NCI-H2196 (cell line): ENCODE data around the gene IL15.
"Not testable (repeated sequence)": the region's sequence is repeated elsewhere in the genome, so short reads cannot be mapped to it uniquely, and the experiment has no call there.

Experiments
- DNase-seq: peaks from one replicate; lab custom pipeline; 2025; ENCODE audit not compliant: unreplicated experiment; lab: John Stamatoyannopoulos, UW

IL15 gene

DNA sequence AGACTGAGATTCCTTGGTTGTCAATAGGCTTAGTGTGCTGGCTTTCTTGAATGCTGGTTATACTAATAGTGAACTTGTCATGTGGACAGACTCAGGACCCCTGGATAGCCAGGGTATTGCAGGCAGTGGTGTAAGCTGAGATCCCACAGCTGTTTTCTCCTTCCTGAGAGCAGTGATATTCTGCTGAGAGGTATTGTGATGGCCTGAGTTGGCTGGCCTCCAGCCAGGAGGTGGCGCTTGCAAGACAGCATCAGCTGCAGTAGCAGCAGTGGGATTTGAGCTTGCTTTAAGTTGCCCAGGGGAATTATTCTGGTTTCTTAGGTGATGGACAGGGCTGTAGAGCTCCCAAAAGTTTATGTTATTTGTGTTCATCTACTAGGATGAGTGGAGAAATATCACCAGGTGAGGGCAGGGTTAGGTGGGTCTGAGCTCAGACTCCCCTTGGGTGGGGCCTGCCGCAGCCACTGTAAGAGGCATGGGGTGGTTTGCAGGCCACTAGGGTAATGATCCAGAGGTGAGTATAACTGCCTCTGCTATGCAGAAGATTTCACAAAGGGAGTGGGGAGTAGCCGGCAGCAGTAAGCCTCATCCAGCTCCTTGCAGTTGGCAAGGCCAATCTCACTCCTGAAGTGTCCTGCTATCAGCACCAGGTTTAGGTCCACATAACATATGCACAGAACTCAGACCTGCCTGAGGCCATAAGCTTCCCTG lies 66.2 kb downstream of the IL15 start:
- no peak for DNase-seq

DNA sequence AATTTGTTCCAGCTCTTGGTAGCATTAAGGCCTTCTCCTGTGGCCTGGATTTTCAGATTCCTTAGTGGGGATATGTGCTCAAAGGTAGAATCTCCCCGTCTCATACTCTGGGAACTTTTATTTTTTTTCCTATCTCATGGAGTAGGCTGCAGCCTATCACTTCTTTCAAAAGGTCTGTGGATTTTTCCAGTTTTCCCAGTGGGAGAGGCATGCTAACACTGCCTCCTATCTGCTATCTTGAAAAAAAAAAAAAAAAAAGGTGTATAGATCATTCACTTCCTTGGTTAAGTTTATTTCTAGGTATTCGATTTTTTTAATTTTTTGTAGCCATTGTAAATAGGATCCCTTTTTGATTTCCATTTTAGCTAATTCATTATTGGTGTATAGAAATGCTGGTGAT lies 67.1 kb downstream of the IL15 start:
- DNase-seq, result no peak

DNA sequence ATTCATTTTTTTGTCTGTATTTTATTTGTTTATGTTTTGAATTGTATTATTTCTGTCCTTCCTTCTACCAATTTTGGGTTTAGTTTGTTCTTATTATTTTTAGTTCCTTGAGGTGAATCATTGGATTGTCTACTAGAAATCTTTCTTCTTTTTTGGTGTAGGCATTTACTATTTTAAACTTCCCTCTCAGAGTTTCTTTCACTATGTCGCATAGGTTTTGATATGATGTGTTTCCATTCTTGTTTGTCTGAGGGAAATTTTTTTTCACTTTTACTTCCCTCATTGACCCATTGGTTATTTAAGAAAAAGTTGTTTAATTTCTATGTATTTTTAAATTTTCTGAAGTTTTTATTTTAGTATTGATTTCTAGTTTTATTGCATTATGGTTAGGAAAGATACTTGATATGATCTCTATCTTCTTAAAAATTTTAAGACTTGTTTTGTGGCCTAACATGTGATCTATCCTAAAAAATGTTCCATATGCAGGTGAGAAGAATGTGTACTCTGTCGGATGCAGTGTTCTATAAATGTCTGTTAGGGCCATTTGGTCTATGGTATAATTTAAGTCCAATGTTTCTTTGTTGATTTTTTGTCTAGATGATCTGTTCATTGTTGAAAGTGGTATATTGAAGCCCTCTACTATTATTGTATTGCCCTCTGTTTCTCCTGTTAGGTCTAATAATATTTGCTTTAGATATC lies 68.8 kb downstream of the IL15 start:
- DNase-seq, result no peak

DNA sequence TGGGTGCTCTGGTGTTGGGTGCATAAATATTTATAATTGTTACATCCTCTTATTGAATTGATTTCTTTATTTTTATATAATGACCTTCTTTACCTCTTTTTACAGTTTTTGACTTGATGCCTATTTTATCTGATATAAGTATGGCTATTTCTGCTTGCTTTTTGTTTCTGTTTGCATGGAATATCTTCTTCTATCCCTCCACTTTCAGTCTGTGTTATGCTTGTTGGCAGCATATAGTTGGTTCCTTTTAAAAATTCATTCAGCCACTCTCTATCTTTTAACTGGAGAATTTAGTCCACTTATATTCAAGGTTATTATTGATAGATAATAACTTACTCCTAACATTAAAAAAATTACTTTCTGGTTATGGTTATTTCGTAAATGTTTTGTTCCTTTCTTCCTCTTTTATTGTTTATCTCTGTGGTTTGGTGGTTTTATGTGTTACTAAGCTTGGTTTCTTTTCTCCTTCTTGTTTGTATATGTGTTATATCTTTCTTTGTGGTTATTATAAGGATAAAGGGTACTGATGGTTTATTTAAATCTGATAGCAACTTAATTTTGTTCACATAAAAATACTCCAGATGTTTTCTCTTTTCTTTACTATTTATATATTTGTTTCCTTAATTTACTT lies 69.5 kb downstream of the IL15 start:
- DNase-seq, result no peak

DNA sequence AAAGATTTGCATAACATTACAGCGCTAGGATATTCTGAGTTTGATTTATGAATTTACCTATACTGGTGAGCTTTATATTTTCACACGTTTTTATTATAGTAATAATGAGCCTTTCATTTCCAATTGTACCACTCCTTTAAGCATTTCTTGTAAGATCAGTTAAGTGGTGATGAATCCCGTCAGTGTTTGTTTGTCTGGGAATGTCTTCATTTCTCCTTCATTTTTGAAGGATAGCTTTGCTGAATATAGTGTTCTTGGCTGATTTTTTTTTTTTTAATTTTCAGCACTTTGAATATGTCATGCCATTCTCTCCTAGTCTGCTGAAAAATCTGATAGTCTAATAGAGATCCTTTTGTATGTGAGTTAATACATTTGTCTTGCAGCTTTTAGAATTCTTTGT lies 70.1 kb downstream of the IL15 start:
- DNase-seq, result no peak

DNA sequence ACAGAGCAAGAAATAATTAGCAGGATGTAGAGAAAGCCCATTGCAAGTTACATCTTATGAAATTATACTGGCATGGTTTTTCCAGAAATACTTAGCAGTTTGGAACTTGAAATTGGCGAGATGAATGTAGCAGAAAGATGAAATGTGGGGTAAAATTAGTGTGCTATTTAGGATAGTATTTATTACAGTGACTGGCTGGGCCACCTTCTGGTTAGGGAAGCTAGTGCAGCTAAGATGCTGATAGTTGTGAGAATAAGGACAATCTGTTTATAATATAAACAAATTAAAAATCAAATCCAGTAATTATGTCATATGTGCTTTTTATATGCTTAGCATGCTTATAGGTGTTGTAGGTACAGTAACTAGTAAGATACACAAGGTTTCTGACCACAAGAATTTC lies 74.8 kb downstream of the IL15 start:
- no peak for DNase-seq

DNA sequence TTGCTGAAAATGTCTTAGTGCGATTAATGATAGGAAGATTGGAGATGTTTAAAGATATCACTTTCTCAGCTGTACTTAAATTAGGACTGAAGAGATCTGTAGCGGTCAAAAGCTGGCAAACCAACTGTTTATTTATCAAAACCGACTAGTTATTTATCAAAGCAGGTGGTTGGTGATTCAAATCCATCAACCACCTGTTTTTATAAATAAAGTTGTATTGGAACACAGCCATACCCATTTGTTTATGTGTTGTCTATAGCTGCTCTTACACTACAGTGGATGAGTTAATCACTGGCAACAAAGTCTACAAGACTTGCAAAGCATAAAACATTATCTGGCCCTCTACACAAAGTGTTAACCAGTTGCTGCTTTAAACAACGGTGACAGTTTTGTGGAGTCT lies 76.8 kb downstream of the IL15 start:
- DNase-seq, result no peak

DNA sequence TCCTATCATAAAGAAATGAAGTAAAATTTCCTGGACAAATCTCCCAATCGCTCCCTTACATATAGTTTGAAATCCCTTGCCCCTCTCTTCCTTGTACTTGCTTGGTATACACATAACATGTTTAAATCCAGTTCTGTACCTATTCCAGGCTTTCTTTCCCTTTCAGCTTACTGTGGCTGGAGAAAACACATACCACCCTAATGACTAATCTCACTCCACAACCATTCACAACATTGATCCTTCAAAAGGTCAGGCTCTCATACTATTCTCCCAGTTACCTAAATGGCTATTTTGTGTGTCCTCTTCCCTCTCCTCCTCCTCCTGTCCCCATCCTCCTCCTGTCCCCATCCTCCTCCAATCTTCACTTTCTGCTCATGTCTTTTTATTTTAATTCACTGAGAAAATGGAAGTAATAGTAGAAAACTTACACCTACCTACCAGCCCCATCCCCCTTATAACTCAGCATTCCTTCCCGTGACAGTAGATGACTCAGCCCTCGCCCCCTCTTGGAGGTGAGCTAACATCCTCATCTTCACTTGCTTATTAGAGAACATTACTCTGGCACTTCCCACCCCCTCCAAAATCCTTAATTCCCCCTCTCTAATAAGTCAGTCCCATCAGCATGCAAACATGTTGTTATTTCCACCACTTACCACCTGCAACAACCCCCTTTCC lies 77.5 kb downstream of the IL15 start:
- DNase-seq, result no peak

DNA sequence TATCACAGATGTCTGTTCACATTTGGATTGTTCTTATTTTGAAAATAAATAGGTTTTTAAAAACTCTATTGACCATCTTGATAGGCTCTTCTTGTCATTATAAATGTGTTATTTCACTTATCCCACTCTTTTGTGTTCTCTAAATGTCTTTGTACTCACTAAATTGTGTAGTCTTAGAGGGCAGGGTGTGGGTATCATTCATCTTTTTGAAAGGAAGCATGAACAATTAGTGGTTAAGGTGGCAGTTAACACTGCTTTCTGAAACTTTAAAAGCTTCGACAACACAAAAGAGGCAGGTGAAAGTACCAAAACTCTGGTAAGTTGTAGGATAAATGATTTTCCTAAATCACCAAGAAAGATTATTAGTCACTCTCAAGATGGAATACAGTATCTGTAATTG lies 83.2 kb downstream of the IL15 start:
- no peak for DNase-seq

DNA sequence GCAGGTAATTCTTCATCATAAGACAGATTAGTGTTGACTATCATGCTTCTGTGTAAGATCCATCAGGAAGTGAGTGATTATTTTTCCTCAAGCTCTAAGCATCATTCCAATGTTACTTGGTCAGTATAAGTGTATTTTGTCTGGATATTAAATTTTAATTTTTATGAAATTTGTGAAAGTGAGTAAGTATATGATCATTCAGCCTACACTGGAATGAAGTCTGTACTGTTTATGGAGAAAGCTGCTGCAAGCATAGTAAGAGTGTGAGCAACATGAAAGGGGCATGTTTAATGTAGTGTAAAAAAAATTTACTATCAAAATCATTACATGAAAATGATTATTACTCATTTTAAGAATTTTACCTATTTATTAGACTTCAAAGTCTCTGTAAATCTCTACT lies 84.8 kb downstream of the IL15 start:
- no peak for DNase-seq

DNA sequence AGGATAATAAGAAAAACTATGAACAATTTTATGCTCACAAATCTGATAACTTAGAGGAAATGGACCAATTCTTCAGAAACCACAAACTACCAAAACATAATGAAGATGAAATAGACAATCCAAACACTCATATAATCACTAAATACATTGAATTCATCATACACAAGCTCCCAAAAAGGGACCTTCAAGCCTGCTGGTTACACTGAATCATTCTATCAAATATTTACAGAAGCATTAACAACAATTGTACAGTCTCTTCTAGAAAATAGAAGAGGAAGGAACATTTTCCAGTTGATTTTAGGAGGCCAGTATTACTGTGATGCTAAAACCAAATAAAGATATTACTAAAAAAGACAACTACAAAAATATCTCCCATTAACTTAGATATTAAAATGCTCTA lies 88.3 kb downstream of the IL15 start:
- DNase-seq, result no peak

DNA sequence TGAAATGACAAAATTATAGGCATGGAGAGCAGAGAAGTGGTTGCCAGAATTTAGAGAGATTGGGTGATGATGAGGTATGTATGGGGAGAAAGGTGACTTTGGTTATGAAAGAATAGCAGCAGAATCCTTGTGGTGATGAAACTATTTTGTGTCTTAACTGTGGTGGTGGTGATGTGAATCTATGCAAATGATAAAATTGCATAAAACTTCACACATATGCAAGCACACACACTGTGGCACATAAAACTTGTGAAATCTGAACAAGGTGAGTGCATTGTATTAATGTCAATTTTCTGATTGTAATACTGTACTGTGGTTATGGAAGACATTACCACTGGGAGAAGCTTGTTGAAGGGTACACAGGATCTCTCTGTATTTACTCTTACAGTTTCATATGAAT lies 91.0 kb downstream of the IL15 start:
- no peak for DNase-seq

DNA sequence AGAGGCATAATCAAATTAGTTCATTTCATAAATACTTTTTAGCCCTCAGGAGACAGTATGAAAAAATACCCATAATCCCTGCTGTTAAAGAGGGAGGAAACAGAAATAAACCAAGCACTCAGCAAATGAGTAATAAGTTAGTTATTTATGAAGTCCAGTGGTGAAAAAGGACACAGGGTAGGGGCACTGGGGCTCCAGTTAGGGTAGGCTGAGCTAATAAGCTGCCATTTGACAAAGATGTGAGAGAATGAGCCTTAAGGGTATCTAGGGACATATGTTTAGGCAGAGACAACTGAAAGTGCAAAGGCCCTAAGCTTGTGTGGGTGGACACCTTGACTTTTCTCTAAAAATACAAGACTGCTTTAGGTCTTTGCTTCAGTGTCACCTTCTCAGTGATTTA lies 94.4 kb downstream of the IL15 start:
- DNase-seq, result no peak

DNA sequence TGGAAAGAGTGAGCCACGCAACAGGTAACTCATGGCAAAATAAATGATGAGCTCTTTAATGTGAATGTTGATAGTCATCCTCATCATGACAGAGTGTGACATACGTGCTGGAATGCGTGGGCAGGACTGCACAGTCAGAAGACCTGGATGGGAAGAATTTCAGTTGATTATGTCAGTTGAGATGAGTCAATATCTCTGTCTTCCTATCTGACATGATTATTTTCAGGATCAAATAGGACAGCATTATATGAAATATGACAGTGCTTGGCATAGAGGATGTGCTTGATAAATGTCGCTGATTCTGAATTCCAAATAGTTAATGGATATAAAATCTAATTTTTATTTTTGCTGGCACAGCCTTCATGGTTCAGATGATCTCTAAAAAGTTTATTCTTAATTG lies 95.1 kb downstream of the IL15 start:
- DNase-seq, result no peak

DNA sequence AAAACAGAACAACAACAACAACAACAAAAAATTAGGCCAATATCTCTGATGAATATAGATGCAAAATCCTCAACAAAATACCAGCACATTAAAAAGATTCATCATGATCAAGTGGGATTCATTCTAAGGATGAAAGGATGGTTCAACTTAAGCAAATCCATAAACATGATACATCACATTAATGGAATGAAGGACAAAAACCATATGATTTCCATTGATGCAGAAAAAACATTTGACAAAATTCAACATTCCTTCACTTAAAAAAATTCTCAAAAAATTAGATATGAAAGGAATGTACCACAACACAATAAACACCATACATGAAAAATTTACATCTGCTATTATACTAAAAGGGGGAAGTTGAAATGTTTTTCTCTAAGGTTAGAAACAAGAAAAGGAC lies 103.3 kb downstream of the IL15 start:
- DNase-seq, result no peak

DNA sequence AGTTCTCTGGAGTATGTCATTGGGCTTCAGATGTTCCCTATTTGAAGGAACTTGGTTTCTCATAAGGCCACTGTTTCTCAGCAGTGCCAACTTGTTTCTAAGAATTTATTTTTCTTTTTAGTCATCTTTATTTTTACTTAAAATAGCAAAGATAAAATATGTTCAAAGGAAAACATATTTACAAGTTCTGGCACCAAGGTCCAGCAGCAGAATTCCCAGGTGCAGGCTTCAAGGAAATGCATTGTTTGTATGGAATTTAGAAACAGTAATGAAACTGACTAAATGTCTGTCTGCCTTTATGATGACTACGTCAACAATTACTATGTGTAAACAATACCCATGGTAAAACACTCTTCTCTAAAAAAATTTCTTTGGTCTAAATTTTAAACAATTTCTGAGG lies 109.6 kb downstream of the IL15 start:
- no peak for DNase-seq

DNA sequence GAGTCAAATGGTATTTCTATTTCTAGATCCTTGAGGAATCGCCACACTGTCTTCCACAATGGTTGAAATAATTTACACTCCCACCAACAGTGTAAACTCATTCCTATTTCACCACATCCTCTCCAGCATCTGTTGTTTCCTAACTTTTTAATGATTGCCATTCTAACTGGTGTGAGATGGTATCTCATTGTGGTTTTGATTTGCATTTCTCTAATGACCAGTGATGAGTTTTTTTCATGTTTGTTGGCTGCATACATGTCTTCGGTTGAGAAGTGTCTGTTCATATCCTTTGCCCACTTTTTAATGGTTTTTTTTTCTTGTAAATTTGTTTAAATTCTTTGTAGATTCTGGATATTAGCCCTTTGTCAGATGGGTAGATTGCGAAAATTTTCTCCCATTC lies 115.4 kb downstream of the IL15 start:
- DNase-seq, result not testable (repeated sequence)

DNA sequence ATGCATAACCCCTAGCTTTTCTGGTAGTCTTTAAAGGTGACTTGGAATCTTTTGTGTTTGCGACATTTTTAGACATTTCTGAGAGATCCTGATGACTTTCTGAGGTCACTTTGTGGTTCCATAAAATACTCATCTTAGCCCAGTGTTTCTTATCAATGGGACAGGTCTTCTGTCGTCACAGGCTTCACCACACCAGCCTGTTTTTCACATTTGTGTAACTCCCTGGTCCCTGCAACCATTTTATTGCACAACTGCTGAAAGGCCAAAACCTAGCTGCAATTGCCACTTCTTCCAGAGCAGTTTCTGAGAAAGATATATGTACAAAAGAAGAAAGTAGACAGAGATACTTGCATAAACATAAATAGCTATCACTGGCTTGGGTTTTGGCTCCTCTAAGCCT lies 120.9 kb downstream of the IL15 start:
- DNase-seq, result no peak

DNA sequence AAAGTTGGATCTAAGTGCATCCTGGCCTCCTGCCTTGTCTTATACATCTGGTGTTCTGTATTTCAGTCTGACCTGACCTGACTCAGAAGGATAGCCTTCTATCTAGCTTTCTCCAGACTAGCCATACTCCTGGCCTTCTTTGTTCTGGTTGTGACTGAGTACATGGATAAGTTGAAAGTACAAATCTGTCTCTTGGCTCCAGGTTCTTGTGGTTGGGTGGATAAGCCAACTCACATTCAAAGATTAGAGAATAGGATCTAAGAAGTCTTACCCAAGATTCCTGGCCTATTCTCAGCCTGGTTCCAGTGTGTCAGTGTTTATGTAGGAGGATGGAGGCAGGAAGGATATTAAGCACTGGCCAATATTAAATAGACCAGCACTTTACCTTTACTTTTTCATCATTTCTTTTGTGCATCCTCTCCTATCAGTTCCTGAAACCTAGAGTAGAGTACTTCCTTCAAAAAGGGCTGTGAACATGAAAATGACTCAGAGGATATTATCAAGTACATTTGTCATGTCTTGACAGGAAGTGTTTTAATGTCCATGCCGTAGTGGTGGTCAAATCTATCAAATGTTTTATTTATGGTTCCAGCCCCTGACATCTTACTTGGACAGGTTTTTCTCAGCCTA lies 123.5 kb downstream of the IL15 start:
- no peak for DNase-seq

DNA sequence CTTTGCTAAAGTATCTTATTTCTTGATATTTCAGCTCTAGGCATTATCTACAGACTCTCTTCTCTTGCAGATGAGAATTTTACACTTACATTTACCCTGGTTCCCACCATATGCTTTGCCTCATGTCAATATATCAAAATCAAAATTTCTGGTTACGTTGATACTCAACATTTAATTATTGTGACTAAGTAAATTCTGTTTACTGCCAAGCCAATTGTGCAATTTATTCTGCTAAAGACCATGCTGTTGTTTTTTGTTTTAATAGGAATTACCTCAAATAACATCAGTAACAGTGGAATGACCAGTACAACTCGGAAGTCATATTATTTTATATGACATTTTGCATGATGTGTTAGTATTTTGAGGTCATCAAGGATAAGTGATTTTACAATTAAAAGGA lies 125.5 kb downstream of the IL15 start:
- DNase-seq, result no peak

DNA sequence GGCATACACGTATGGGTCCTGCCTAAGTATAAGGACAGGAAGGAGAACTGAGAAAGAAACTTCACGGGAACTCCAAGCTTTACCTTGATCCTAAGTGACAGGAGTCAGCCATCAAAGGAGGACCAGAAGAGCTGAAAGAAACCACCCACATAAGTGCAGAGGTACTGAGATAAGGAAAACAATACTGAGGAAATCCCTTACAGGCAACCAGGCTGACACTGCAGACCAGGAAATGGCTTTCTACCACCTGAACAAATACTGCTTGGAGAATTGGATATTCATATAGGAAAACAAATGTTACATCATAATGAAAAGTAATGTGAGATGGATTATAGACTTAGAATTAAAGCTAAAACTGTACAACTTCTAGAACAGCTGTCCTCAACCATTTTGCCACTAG lies 127.0 kb downstream of the IL15 start:
- DNase-seq, result no peak

DNA sequence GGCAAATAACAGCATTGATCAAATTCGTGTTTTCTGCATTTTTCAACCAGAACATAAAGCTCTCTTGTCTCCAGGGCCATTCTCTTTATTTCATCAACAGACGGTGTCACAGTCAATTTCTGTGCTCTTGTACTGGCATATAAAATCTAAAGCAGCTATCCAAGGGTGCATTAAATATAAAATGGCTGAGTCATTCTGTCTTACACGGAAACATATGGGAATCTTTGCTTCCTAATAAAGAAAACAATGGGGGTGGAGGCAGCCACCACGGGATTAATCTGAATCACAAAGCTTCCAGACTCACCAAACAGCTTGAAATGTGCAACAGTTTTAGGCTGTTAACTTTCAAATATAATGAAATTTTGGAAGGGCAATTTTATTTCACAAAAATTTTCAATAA lies 132.6 kb downstream of the IL15 start:
- DNase-seq, result no peak
